H9 (cell line): ENCODE results near the gene TENT5C. TPM values are rescaled to one million over a fixed set of nuclear protein-coding genes. Genes with fewer than 3 reads are reported as not detected.

Experiments
- DNase-seq: peaks from one replicate; pipeline ENCODE4 v3.0.0-alpha.2; 2017
- H2AFZ ChIP-seq: one replicate; pipeline ENCODE4 v1.6.1; 2013; ENCODE audit warnings: mild to moderate bottlenecking, low read length, control low read depth, moderate library complexity
- H2AK5ac ChIP-seq: 2 replicates; pipeline ENCODE4 v1.6.1; 2013; ENCODE audit warnings: low read length, control low read depth, mixed read lengths; ENCODE audit not compliant: insufficient read length
- H2BK120ac ChIP-seq: one replicate; pipeline ENCODE4 v1.6.1; 2013; ENCODE audit warnings: low read depth, mild to moderate bottlenecking, low read length, control low read depth, inconsistent platforms; ENCODE audit not compliant: poor library complexity, severe bottlenecking
- H2BK12ac ChIP-seq: 2 replicates; pipeline ENCODE4 v1.6.1; 2013; ENCODE audit warnings: low read length, control low read depth, mixed read lengths, low read depth; ENCODE audit not compliant: insufficient read length
- H2BK15ac ChIP-seq: 2 replicates; pipeline ENCODE4 v1.6.1; 2013; ENCODE audit warnings: low read depth, low read length, control low read depth
- H2BK20ac ChIP-seq: one replicate; pipeline ENCODE4 v1.6.1; 2013; ENCODE audit warnings: low read depth, mild to moderate bottlenecking, low read length, control low read depth, inconsistent platforms; ENCODE audit not compliant: poor library complexity, severe bottlenecking
- H2BK5ac ChIP-seq: 2 replicates; pipeline ENCODE4 v1.6.1; 2013; ENCODE audit warnings: low read length, control low read depth, mixed read lengths; ENCODE audit not compliant: insufficient read length
- H3K14ac ChIP-seq: 2 replicates; pipeline ENCODE4 v1.6.1; 2013; ENCODE audit warnings: low read length, control low read depth; ENCODE audit not compliant: insufficient read depth
- H3K18ac ChIP-seq: 2 replicates; pipeline ENCODE4 v1.6.1; 2013; ENCODE audit warnings: low read depth, mild to moderate bottlenecking, mixed read lengths, low read length, control low read depth; ENCODE audit not compliant: insufficient read length
- H3K23ac ChIP-seq: 2 replicates; pipeline ENCODE4 v1.6.1; 2013; ENCODE audit warnings: low read length, control low read depth, mixed read lengths, low read depth; ENCODE audit not compliant: insufficient read length
- H3K23me2 ChIP-seq: 2 replicates; pipeline ENCODE4 v1.6.1; 2013; ENCODE audit warnings: low read depth, mild to moderate bottlenecking, mixed read lengths, low read length, control low read depth; ENCODE audit not compliant: insufficient read length, poor library complexity, severe bottlenecking
- H3K27ac ChIP-seq: 2 replicates; pipeline ENCODE4 v1.5.1; 2013; ENCODE audit warnings: low read length, control low read depth, mixed read lengths, low read depth; ENCODE audit not compliant: insufficient read length
- H3K27me3 ChIP-seq: 2 replicates; pipeline ENCODE4 v1.6.1; 2013; ENCODE audit warnings: low read length, control low read depth, inconsistent platforms; ENCODE audit not compliant: insufficient read depth
- H3K4ac ChIP-seq: 2 replicates; pipeline ENCODE4 v1.6.1; 2013; ENCODE audit warnings: low read depth, mild to moderate bottlenecking, control low read depth, inconsistent platforms, low read length, moderate library complexity
- H3K4me1 ChIP-seq: 2 replicates; pipeline ENCODE4 v1.6.1; 2013; ENCODE audit warnings: low read length, control low read depth, inconsistent platforms; ENCODE audit not compliant: insufficient read depth
- H3K4me2 ChIP-seq: 2 replicates; pipeline ENCODE4 v1.6.1; 2013; ENCODE audit warnings: low read length, control low read depth, mixed read lengths; ENCODE audit not compliant: insufficient read length, insufficient read depth
- H3K56ac ChIP-seq: 2 replicates; pipeline ENCODE4 v1.6.1; 2013; ENCODE audit warnings: low read depth, mild to moderate bottlenecking, mixed read lengths, low read length, control low read depth; ENCODE audit not compliant: insufficient read length
- H3K79me1 ChIP-seq: 2 replicates; pipeline ENCODE4 v1.6.1; 2013; ENCODE audit warnings: low read depth, mild to moderate bottlenecking, moderate library complexity, low read length, control low read depth, inconsistent platforms; ENCODE audit not compliant: insufficient read depth, poor library complexity, severe bottlenecking
- H3K79me2 ChIP-seq: 2 replicates; pipeline ENCODE4 v1.6.1; 2013; ENCODE audit warnings: low read length, control low read depth, inconsistent platforms; ENCODE audit not compliant: insufficient read depth
- H3K9ac ChIP-seq: 2 replicates; pipeline ENCODE4 v1.6.1; 2013; ENCODE audit warnings: low read length, control low read depth, mixed read lengths; ENCODE audit not compliant: insufficient read length; ENCODE audit errors: extremely low read depth
- H3K9me3 ChIP-seq: one replicate; pipeline ENCODE4 v1.6.1; 2013; ENCODE audit warnings: low read depth, low read length, inconsistent platforms; ENCODE audit not compliant: control insufficient read depth
- H3T11ph ChIP-seq: one replicate; pipeline ENCODE4 v1.6.1; 2013; ENCODE audit warnings: mild to moderate bottlenecking, low read length, control low read depth, inconsistent platforms
- H4K20me1 ChIP-seq: one replicate; pipeline ENCODE4 v1.6.1; 2013; ENCODE audit not compliant: control insufficient read depth, insufficient read length, insufficient read depth
- H4K5ac ChIP-seq: 2 replicates; pipeline ENCODE4 v1.6.1; 2013; ENCODE audit warnings: low read depth, mild to moderate bottlenecking, mixed read lengths, low read length, control low read depth; ENCODE audit not compliant: insufficient read length
- H4K8ac ChIP-seq: replicated peaks from 2 replicates; pipeline ENCODE4 v1.6.1; 2013; ENCODE audit warnings: low read length, control low read depth, mixed read lengths, low read depth; ENCODE audit not compliant: insufficient read length
- H4K91ac ChIP-seq: 2 replicates; pipeline ENCODE4 v1.6.1; 2013; ENCODE audit warnings: low read depth, mild to moderate bottlenecking, moderate library complexity, mixed read lengths, low read length, control low read depth; ENCODE audit not compliant: insufficient read length
- H3K27ac Mint-ChIP-seq, 3 experiments: 2 replicates in 2 of 3; 3 replicates in 1 of 3; pipeline ENCODE4 v1.8.0; 2020 to 2021; ENCODE audit warnings: mixed read lengths in 3 of 3, mild to moderate bottlenecking in 1 of 3, moderate library complexity in 1 of 3
- H3K27me3 Mint-ChIP-seq: 2 replicates; pipeline ENCODE4 v1.8.0; 2021; ENCODE audit warnings: low read depth, mild to moderate bottlenecking, moderate library complexity, mixed read lengths
- H3K36me3 Mint-ChIP-seq, 3 experiments: 2 replicates in 2 of 3; 3 replicates in 1 of 3; pipeline ENCODE4 v1.8.0; 2020 to 2021; ENCODE audit warnings: low read depth in 3 of 3, mixed read lengths in 3 of 3; ENCODE audit not compliant: insufficient read depth in 1 of 3
- H3K4me1 Mint-ChIP-seq, 2 experiments: 2 replicates each; pipeline ENCODE4 v1.8.0; 2020; ENCODE audit warnings: mixed read lengths in 2 of 2
- H3K4me3 Mint-ChIP-seq, 2 experiments: 2 replicates in 1 of 2; 3 replicates in 1 of 2; pipeline ENCODE4 v1.8.0; 2020 to 2021; ENCODE audit warnings: mild to moderate bottlenecking in 2 of 2, mixed read lengths in 2 of 2, moderate library complexity in 1 of 2
- H3K9me3 Mint-ChIP-seq, 2 experiments: 2 replicates in 1 of 2; 3 replicates in 1 of 2; pipeline ENCODE4 v1.8.0; 2020; ENCODE audit warnings: mild to moderate bottlenecking in 2 of 2, mixed read lengths in 2 of 2, moderate library complexity in 1 of 2
- CTCF ChIP-seq: fragments of 200-600 bp; sonication (generic); conservative IDR thresholded peaks from 3 replicates; pipeline ENCODE4 v1.8.0; 2021; ENCODE audit warnings: antibody characterized with exemption, mild to moderate bottlenecking
- WGBS: extraction: QIAGEN DNeasy Blood & Tissue Kit; methylation state at CpG from one replicate; pipeline ENCODE4 v1.1.7; 2013; ENCODE audit warnings: missing lambda C conversion rate, low lambda C conversion rate, mixed read lengths; ENCODE audit not compliant: insufficient read length; ENCODE audit errors: extremely low coverage; 5-methylcytosine and 5-hydroxymethylcytosine counted together
- total RNA-seq: library from RNA; stranded (reverse); gene quantifications from 2 replicates; pipeline ENCODE4 v1.2.1, GENCODE V29; 2021

TENT5C gene
- total RNA-seq, 1 experiment from 2014 or later, result 0.37 TPM

GRCh38 chr1:117623698-117624097 is 17.9 kb downstream of the TENT5C start:
- H4K5ac ChIP-seq, result no peak overlapping the region
- H3K9ac ChIP-seq, result no peak overlapping the region
- H3K79me1 ChIP-seq, result no peaks in the 10 kb centered on the region
- Mint-ChIP-seq H3K27me3 (peaks cover 6% of the 10 kb centered on the region), H3K4me1 (peaks cover 5 to 11% of the 10 kb centered on the region in 2 experiments), H3K27ac (no peak overlapping the region), H3K36me3 (no peaks in the 10 kb centered on the region; a peak in 1 of 7 replicates), H3K4me3 (no peak overlapping the region), H3K9me3 (no peaks in the 10 kb centered on the region)
- H2BK120ac ChIP-seq, result no peak overlapping the region
- no peaks in the 10 kb centered on the region for H3K23me2 ChIP-seq
- H2BK15ac ChIP-seq, result no peak overlapping the region
- no peak for DNase-seq
- no peak overlapping the region; the same call in 1 of the 2 replicates for H3K14ac ChIP-seq
- H4K91ac ChIP-seq, result no peak overlapping the region
- H3K18ac ChIP-seq, result no peak overlapping the region
- no peak overlapping the region for H3K4me2 ChIP-seq
- no peak overlapping the region for H3K23ac ChIP-seq
- no peaks in the 10 kb centered on the region for H3K9me3 ChIP-seq
- no CpG with 5 or more reads among the region's 13 CpGs for WGBS
- TF ChIP-seq CTCF, result no peak
- H2AK5ac ChIP-seq, result no peak overlapping the region
- H3K4ac ChIP-seq, result no peak overlapping the region
- H2AFZ ChIP-seq, result no peak overlapping the region
- H2BK20ac ChIP-seq, result no peak overlapping the region
- no peak overlapping the region for H2BK5ac ChIP-seq
- no peaks in the 10 kb centered on the region for H4K20me1 ChIP-seq
- no peak overlapping the region for H2BK12ac ChIP-seq
- H4K8ac ChIP-seq, result no peak overlapping the region
- no peak overlapping the region for H3K56ac ChIP-seq
- H3K79me2 ChIP-seq, result no peaks in the 10 kb centered on the region
- no peak overlapping the region for H3K27ac ChIP-seq
- H3T11ph ChIP-seq, result no peak overlapping the region
- no peaks in the 10 kb centered on the region for H3K27me3 ChIP-seq
- no peaks in the 10 kb centered on the region for H3K4me1 ChIP-seq
